GM21367 (cell line): Measurements from ENCODE around the gene CNIH4.
A peak's percentile ranks its signal among the peaks of the same experiment; 100 is the strongest.
"Not testable (repeated sequence)": the region's sequence is repeated elsewhere in the genome, so short reads cannot be mapped to it uniquely, and the experiment has no call there.

Experiments
- ATAC-seq: cut with Tn5 transposase; IDR thresholded peaks from one replicate; pipeline ENCODE4 v1.9.1; 2021; ENCODE audit not compliant: unreplicated experiment

The CNIH4 gene

DNA sequence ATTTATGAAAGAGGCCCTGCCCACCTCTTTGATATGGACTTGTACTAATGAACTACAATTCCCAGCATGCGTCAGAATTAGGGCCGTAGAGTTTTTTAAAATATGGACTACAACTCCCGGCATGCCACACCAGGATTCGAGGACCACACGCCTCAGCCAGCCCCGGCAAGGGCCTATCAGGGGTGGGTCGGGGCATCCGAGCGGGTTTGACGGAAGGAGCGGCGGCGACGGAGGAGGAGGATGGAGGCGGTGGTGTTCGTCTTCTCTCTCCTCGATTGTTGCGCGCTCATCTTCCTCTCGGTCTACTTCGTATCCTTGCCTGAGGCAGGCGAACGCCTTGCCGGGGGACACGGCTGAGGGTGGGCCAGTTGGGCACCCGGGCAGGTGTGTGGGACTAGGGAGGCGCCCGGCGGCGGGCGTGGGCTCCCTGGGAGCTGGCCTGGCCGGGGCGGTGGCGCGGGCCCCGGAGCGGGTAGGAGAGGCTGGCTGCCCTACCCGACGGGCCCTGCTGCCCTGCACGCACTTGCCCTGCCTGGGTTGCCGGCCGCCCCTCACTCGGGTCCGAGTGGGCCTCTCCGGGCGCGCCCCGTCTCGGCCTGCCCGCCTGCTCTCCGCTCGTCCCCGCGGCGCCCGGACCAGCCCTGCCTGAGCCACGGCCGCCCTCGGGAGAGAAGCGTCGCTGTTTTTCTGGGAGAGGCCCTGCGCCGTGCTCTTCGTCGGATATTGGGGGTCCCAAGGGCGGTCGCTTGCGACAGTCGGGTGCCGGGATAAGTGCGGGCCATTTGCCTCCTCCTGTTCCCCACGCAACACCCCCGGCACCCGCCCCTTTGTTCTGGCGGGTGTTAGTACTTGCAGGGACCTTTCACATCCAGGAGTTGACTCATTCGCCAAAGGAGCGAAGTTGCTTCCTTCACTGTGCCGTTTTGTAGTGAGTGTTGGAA, at the start of gene CNIH4:
TSS of gene CNIH4 (plus strand) at position 195 of the 941 bp plus-strand sequence. CDS start at position 241, 46 bp downstream.
- ATAC-seq, result peak; percentile 97

- ATAC-seq, result no peak
These were observed 48.6 kb upstream of the CNIH4 start for GRCh38 chr1:224308064-224308463.

DNA sequence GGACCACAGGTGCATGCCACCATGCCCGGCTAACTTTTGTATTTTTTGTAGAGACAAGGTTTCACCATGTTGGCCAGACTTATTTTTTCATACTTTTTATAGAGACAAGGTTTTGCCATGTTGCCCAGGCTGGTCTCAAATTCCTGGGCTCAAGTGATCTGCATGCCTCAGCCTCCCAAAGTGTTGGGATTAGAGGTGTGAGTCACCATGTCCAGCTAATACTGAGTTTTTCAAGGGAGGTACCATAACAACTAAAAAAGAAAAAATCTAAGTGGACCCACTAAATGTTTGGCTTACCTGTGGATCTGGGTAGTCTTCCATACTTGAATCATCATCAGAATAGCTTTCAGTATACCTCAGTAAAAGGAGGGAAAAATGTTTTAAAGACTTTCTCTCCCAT, 45.2 kb upstream of the CNIH4 start:
- ATAC-seq, result not testable (repeated sequence)

GRCh38 chr1:224312025-224312424, 44.7 kb upstream of the CNIH4 start:
- no peak for ATAC-seq

DNA sequence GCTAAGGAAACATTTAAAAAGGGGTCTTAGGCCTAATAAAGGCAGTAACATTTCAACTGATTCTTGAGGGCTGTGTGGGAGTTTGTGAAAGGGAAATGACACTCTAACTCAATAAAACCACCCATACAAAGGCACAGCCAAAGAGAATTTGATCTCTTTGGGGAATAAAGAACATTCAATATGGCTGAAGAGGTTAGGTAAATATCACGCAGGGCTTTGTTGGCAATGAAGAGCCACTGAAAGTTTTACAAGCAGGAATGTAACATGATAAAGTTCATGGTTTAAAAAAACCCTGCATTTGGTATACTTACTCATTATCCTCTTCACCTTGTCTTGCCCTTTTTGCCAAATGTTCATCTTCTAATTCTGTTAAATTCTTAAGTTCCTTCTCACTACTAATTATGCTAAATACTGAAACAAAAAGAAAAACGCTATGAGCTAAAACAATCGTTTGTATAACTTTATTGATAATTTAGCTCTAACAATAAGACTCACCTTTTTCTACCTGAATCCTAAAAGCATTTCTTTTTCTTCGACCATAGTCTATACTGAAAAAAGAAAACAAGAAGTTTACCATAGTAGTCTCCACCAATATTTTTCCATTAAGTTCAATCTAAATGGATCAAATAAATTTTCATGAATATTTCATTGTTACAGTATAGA, 39.2 kb upstream of the CNIH4 start:
- no peak for ATAC-seq

DNA sequence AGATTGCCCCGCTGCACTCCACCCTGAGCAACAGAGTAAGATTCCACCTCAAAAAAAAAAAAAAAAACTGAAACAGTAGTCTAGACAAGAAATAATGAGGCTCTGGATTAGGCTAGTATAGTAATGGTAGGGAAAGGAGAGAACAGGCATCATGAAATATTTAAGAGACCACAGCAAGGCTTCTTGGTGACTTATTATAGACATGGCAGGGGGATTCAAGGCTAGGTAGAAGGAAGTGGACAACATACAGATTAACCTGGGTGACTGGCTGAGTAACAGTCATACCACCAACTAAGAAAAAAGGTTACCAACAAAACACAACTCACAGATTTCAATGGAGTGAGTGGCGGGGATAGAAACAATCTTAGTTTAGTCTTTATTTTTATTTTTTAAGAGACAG, 35.0 kb upstream of the CNIH4 start:
- ATAC-seq, result no peak

DNA sequence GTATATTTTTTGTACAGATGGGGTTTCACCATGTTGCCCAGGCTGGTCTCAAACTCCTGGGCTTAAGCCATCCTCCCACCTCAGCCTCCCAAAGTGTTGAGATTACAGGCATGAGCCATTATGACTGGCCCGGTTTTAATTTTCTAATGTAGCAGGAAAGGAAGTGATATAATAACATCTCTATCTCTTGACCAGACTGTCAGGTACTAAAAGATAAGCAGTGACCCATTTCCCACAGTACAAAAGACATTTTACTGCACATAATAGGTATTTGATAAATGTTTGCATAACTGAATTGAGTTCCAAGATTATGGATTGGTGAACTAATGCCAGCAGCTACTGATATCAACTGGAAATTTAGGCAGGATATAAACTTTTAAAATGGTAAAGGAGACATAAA, 30.7 kb upstream of the CNIH4 start:
- no peak for ATAC-seq

DNA sequence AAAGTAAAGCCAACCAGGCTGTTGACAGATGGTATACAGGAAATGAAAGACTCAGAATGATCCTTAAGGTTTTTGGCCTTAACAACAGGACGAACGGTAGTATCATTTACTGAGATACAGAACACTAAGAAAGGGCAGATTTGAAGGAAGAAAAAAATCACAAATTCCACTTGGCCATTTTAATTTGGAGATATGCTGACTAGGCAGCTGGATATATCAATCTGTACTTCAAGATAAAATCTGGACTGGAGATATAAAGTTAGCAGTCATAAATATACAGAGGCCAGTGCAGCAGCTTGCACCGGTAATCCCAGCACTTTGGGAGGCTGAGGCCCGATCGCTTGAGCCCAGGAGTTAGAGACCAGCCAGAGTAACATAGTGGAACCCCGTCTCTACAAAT, 28.0 kb upstream of the CNIH4 start:
- ATAC-seq, result no peak

DNA sequence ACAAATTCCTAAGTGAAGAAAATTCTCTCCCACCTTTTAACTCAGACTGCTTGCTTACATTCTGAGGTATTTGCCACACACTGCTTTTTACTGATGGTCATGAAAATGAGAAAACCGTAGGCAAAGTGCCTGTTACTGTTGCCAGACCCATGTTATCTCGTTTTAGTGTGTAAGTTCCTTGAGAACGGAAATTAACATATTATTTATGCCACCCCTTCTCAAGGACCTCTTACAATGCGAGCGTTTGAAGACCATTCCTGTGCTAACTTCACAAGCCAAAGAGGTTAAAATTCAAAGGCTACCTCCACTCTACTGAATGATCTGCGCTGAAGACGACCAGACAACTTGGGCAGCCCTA, 27.2 kb upstream of the CNIH4 start:
- no peak for ATAC-seq

DNA sequence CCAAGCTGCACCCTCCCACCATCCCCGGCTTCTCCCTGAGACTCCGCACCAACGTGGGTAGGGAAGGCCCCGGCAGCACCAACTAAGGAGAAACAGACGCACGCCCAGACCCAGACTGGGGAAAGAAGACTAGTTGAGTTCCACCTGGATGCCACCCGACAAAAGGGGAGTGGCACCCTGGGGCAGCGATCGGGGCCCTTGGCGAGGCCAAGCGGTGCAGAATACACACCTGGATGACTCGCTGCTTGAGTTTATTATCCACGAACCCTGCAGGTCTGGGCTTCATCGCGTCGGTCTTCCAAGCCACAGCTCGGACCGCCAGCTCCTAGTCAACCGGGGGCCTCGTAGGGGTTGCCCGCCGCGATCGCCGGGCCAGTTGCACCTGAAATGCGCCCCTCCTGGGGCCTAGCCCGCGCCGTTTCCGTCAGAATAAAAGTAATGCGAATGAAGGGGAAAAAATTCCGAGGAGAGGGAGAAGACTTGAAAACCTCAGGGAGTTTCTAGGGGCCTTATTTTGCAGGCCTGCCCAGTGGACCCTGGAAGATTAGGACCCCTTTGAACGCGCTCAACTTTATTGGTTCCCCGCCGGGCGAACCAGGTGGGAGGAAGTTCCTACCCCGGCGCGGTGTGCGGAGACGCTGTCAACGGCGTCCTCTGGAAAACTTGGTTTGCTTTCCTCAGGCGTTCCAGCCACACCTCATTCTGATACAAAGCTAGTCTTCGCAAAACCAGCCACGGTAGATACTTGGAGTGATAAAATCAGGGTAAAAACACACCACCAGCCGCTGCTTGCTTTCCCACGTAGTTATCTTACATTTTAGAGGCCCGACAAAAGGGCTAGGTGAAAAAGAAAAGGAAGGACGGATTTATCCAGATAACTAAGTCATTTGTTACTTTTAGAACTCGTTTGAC, 26.6 kb upstream of the CNIH4 start, which contains the start of gene NVL:
TSS of gene NVL (minus strand) at position 331 of the 912 bp plus-strand sequence. CDS start at position 286, 45 bp downstream.
- ATAC-seq, result peak; percentile 72

- ATAC-seq, result no peak
These were observed 25.4 kb upstream of the CNIH4 start for GRCh38 chr1:224331326-224331725.

DNA sequence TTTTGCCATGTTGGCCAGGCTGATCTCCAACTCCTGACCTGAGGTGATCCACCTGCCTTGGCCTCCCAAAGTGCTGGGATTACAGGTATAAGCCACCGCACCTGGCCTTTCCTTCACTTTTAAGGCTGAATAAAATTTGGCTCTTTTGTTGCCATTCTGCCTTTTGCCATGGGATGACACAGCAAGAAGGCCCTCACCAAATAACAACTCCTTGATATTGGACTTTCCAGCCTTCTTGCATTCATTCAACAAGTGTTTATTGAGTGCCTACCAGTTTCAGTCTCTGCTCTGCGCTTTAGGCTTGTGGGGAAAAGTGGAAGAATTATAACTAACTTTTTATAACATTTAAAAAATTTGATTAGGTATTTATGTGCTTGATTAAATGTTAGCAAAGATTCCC, 24.9 kb upstream of the CNIH4 start:
- ATAC-seq, result no peak

GRCh38 chr1:224333309-224333926, 23.3 kb upstream of the CNIH4 start:
- ATAC-seq, result peak; percentile 43

DNA sequence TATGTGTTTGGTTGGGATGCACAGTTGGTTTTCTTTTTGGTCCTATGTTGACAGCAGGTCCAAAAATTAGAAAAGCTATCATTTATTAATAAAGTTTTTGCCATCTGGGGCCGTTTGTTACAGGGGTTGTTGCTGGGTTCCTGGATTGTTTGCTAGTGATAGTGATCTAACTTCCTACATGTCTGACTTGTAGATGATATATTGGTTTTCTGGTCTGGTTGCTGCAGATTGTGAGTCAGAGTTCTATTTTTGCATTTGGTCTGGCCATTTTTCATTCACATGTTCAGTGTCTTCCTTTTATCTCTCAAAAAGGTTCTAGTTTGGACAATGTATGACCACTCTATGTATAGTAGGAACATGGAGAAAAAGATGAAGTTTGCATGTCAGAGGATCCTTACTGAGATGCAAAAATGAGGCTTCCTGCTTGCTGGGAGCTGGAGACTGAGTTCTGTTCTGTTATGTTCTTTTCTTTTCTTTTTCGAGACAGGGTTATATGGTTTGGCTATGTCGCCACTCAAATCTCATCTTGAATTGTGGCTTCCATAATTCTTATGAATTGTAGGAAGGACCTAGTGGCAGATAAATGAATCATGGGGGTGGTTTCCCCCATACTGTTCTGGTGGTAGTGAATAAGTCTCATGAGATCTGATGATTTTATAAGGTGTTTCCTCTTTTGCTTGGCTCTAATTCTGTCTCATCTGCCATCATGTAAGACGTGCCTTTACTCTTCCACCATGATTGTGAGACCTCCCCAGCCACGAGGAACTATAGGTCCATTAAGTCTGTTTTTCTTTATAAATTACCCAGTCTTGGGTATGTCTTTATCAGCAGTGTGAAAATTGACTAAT, 22.5 kb upstream of the CNIH4 start:
- ATAC-seq, result no peak

DNA sequence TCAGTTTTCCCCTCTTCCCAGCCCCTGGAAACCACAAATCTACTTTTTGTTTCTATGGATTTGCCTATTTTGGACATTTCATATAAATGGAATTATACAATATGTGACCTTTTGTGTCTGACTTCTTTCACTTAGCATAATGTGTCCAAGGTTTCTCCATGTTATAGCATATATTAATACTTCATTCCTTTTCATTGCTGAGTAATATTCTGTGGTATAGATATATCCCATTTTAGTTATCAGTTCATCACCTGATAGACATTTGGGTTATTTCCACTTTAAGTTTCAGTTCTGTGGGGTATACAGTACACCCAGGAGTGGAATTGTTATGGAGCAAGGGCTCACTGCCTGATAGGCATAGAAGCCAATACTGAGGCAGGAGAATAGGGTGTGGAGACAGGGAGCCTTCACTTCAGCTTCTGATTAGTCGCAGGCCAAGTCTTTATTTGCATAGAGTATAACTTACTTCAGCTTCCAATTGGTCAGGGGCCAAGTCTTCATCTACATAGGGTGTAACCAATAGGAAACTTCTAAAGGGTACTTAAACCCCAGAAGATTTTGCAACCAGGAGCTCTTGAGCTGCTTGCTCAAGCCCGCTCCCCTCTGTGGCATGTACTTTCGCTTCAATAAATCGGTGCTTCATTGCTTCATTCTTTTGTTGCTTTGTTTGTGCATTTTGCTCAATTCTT, 18.4 kb upstream of the CNIH4 start:
- ATAC-seq, result no peak

- ATAC-seq, result no peak
These were observed 17.1 kb upstream of the CNIH4 start for GRCh38 chr1:224339442-224340033.

DNA sequence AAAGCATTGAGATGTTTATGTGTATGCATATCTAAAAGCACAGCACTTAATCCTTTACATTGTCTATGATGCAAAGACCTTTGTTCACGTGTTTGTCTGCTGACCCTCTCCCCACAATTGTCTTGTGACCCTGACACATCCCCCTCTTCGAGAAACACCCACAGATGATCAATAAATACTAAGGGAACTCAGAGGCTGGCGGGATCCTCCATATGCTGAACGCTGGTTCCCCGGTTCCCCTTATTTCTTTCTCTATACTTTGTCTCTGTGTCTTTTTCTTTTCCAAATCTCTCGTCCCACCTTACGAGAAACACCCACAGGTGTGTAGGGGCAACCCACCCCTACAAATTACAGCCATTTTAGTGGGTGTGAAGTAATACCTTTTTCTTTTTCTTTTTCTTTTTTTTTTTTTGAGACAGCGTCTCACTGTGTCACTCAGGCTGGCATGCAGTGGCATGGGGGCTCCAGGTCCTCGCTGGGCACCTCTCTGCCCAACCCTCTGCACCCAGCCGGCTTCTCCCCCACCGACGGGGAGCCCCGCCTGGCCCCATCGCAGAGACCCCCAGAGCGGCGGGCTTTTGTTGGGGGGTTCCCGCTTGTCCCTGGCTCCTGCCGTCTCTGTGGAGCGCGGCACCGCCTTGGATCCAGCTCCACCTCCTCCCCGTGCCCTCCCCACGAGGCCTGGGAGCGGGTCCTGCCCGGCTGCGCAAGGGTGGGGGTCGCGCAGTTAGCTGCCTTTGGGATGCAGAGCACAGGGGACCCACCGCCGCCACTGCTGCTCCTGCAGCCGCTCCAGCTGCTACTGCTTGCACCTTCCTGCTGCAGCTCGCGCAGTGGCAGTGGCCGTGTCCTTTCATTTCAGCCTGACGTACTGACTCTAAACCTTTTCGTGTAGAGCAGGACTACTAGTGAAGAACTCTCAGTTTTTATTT, 16.0 kb upstream of the CNIH4 start:
- not testable (repeated sequence) for ATAC-seq

DNA sequence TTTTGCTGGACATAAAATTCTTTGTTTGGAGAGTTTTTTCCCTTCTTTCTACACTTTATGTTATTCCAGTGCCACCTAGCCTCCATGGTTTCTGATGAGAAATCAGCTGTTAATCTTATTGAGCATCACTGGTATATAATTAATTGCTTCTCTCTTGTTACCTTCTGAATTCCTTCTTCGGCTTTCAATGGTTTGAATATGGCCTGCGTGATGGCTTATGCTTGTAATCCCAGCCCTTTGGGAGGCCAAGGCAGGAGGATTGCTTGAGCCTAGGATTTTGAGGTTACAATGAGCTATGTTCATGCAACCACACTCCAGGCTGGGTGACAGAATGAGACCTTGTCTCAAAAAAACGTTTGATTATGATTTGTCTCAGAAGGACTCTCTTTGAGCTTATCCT, 13.0 kb upstream of the CNIH4 start:
- no peak for ATAC-seq
